GM19043 (cell line): ENCODE data around the gene AMBRA1.
A peak's percentile ranks its signal among the peaks of the same experiment; 100 is the strongest.

Experiments used
- ATAC-seq: cut with Tn5 transposase; IDR thresholded peaks from one replicate; pipeline ENCODE4 v1.9.1; 2021; ENCODE audit warnings: low read depth; ENCODE audit not compliant: unreplicated experiment

Gene AMBRA1

GRCh38 chr11:46617134-46617971 lies 23.5 kb upstream of the AMBRA1 start, which contains the start of the genes ATG13 and HARBI1:
Gene ATG13 (plus strand): TSS chr11:46617553. CDS start chr11:46644292, 26,739 bp downstream.
Gene HARBI1 (minus strand): TSS chr11:46617227. CDS start chr11:46616237, 990 bp downstream.
- peak; percentile 93 for ATAC-seq

DNA sequence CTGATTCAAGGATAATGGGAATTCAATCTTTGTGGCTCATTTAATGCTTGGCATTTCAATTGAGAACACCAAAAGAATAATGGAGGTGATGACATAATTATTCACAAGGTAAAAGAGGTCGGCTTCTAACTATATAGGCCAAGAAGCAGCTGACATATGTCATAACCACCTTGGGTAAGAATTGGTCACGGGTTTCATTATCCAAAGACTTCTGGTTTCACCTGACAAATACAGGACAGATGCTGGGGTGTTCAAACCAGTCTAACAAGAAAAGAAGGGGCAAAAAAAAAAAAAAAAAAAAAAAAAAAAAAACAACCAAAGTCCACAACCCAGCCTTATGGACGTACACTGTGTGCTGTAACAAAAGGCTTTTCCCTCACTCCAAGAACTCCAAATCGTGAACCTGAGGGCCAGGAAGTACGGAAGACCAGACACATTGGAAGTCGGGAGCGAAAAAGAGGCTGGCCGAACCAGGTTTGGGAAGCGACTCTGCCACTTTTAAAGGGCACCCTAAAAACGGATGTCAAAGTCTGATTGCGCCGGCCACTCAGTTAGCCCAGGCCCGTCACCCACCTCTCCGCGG lies 22.8 kb upstream of the AMBRA1 start:
- no peak for ATAC-seq

- ATAC-seq: no peak
Measured at GRCh38 chr11:46615756-46616155, 21.9 kb upstream of the AMBRA1 start.

DNA sequence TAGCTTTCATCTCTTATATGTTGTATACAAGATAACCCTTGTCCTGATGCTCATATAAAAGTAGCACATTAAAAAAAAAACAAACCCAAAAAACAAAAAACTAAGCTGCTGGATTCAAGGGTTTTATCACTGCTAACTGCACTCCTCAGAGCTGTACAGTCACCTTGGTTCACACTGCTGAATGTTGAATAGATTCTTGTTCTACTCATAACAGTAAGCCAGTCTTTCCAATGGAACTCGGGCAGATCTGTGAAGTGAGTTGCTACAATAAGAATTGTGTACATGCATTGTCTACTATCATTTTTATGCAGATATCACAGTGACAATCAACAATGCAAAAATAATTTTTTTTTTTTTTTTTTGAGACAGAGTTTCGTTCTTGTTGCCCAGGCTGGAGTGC lies 18.5 kb upstream of the AMBRA1 start:
- no peak for ATAC-seq

GRCh38 chr11:46611526-46612304 lies 17.9 kb upstream of the AMBRA1 start:
- no peak for ATAC-seq

DNA sequence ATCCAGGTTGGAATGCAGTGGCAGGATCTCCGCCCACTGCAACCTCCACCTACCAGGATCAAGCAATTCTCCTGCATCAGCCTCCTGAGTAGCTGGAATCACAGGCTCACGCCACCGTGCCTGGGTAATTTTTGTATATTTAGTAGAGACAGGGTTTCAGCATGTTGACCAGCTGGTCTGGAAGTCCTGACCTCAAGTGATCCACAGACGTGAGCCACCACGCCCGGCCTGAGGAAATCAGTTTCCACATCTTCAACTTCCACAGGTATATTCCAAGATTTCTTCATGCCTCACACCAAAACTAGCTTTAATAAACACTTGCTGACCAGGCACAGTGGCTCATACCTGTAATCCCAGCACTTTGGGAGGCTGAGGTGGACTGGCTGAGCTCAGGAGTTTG lies 15.6 kb upstream of the AMBRA1 start:
- ATAC-seq: no peak

DNA sequence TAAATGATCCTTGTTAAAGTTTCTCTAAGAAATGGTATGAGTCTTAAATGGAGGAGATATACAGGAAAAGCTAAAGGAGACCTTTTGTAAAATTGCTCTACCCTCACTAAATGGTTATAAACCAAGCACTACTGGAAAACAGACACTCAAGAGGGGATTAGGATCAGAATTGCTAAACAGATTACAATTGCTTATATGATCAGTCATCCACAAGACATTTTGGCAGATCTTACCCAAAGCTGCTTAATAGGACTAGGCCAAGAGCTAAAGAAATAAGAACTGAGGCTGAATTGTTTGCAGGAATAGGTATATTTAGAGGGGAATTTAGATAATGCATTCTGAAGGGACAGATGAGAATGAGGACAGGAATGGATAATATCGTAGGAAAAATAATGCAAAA lies 13.7 kb upstream of the AMBRA1 start:
- no peak for ATAC-seq

DNA sequence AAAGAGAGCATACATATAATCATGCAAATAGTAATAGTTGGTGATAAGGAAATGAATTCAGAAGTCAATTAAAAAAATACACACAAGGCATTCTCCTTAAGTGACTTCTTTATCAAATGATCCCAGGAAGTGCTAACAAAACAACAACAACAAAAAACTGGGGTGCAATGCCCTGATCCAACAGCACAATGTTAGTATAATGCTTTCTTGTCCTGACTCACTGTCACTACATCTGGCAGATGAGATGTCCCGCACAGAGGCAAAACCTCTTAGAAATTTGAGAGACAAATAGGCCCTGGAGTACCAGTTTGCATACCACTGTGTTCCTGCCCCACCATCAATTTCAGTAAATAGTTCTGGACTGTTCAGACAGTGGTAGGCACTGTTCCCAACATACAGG lies 11.0 kb upstream of the AMBRA1 start:
- ATAC-seq: no peak

- no peak for ATAC-seq
Measured at GRCh38 chr11:46603704-46604308, 10.0 kb upstream of the AMBRA1 start.

GRCh38 chr11:46601129-46601528 lies 7.3 kb upstream of the AMBRA1 start:
- ATAC-seq: no peak

GRCh38 chr11:46600194-46600960 lies 6.6 kb upstream of the AMBRA1 start:
- no peak for ATAC-seq

GRCh38 chr11:46599340-46600193 lies 5.7 kb upstream of the AMBRA1 start:
- ATAC-seq: no peak

DNA sequence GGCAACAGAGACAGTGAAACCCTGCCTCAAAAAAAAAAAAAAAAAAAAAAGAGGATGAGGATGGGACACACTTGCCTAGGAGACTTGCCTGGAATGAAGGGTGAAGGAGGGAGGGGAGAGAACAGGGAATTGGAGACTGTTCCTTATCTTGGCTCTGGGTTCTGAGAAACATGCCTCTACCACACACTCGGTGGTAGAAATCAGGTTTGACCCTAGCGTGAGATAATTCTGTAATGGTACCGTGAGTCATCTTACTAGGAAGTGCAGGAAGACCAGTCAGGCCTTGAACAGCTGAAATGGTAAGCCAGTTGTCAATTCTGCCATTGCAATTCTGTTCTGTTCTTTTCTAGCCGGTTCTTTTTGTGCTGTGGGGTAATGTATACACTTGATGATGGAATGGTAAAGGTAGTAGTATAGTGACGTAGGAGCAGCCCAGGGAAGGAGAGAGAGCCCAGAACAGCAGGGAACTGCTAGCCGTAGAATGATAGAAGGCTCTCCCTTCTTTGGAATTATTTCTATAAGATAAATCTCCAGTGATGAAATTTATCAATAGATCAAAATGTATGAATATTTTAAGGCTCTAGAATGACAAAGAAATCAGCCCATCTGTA lies 3.9 kb upstream of the AMBRA1 start:
- ATAC-seq: no peak

DNA sequence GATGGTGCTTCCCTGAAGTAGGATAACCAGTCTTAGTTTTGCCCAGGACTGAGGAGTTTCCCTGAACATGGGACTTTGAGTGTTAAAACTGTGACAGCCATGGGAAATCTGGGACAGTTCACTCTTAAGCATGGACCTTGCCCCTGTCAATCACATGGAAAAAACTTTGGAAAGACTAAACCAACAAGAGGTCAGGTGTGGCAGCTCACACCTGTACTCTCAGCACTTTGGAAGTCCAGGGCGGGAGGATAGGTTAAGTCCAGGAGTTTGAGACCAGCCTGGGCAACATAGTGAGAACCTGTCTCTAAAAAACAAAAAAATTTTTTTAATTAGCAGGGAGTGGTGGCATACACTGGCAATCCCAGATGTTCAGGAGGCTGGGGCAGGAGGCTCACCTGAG lies 3.3 kb upstream of the AMBRA1 start:
- no peak for ATAC-seq

DNA sequence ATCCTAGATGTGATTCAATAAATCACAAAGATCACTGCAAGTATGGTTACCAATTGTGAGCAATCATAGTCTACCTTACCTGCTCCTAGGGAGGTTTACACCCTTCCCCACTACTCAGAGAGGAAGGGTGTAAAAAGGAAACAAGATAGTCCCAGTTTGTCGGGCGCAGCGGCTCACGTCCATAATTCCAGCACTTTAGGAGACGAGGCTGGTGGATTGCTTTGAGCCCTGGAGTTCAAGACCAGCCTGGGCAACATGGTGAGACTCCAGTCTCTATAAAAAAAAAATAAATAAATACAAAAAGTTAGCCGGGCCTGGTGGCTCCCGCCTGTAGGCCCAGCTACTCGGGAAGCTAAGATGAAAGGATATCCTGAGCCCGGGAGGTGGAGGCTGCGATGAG lies 962 bp upstream of the AMBRA1 start:
- ATAC-seq: no peak

DNA sequence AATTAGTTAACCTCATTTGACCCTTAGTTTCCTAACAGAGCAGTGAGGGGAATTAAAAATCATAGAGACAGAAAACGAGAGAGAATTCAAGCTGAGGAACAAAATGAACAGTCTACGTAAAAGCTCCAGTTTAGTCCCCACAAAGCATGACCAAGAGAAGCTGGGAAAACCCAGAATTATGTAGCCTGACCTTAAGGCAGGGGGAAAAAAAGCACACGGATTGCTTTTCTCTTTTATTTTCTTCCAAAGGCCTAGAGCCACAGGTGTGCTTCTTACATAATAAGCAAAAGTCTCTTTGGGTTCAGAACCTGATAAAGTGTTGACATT lies 514 bp upstream of the AMBRA1 start:
- no peak for ATAC-seq

DNA sequence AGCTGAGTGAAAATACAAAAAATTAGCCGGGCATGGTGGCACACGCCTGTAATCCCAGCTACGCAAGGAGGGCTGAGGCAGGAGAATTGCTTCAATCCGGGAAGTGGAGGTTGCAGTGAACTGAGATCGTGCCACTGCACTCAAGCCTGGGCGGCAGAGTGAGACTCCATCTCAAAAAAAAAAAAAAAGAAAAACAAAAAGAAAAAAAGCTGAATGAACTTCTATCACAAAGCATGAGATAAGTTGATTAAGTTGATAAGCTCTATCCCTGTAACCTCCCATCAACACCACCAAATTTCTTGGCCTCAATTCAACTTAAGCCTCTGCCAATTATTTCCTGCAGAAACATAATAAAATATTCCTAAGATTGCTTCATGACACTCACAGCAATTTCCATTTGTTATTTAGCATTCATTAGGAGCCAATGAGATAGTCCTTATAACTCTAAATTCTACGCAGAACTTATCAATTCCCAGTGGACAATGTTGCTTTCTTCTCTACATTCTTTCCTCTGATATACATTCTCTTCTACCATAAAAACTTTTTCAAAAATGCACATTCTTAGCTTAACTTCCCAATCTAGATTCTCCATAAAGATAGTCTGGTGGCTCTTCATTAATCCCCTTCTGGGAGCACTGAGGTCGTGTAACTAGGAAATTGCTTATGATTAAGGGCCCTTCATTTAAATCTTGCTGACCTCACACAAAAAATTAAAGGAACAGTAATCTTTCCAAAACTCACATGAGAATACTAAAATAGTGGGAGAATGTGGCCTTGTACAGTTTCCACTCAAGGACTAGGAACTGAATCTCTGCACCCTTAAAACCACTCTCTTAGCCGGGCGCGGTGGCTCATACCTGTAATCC lies 2.9 kb downstream of the AMBRA1 start:
- no peak for ATAC-seq

- ATAC-seq: no peak
Measured at GRCh38 chr11:46588915-46589314, 4.9 kb downstream of the AMBRA1 start.
